Endometrial microvascular endothelial cells (primary cell): ENCODE measurements around the gene KCNQ5. TPM values are rescaled to one million over a fixed set of nuclear protein-coding genes. Genes with fewer than 3 reads are reported as not detected.
"Not testable (repeated sequence)": the region's sequence is repeated elsewhere in the genome, so short reads cannot be mapped to it uniquely, and the experiment has no call there.

Source experiments
- in situ Hi-C: cut with HindIII; loops from 2 replicates; pipeline ENCODE4 v1.10.0; 2017; ENCODE audit warnings: low sequenced_read_pairs, low pct_unique_long_range_greater_than_20kb; ENCODE audit errors: inconsistent ontology term
- total RNA-seq: library from RNA; depleted of rRNA; stranded (reverse); fragments of >200 nt; gene quantifications from one replicate; pipeline ENCODE4 v1.2.3, GENCODE V29; 2015; ENCODE audit errors: inconsistent ontology term

The KCNQ5 gene
- total RNA-seq, 1 donor from 2014 or later: not detected

DNA sequence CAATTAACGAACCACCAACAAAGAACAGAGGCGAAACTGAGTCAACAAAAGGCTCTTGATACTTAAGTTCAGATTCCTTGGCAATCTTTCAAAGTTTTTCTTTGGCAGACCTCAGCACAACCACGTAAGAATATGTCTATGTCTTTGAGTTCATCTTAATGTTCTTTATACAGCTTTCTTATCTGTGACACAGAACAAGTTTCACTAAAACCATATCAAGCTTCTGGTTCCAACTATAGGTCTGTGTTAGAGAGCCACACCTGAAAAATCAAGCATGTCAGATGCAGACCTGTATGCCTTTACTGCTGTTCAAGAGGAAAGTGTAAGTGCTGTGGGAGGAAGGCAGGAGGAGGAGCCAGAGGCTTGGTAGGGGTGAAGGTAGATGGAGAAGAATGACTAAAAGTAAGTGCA is 332.1 kb downstream of the KCNQ5 start:
- in situ Hi-C loops: no loop called here

GRCh38 chr6:72954716-72955115 is 332.9 kb downstream of the KCNQ5 start:
- in situ Hi-C loops: no loop called here

GRCh38 chr6:72955666-72956065 is 333.8 kb downstream of the KCNQ5 start:
- in situ Hi-C loops: no loop called here

DNA sequence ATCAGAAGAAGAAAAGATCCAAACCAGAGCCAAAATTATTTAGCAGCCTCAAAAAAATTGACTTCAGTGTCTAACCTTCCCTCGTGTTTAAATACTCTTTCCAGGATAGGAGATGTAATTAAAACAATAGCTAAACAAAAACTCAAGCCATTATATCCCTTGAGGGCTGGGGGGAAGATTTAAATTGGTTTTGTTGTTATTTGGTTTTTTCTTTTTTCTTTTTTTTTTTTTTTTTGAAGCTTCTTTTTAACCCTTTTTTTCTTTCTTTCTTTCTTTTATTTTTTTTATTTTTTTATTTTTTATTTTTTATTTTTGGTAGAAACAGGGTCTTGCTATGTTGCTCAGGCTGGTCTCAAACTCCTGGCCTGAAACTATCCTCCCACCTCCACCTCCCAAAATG is 334.4 kb downstream of the KCNQ5 start:
- in situ Hi-C loops: no loop called here

DNA sequence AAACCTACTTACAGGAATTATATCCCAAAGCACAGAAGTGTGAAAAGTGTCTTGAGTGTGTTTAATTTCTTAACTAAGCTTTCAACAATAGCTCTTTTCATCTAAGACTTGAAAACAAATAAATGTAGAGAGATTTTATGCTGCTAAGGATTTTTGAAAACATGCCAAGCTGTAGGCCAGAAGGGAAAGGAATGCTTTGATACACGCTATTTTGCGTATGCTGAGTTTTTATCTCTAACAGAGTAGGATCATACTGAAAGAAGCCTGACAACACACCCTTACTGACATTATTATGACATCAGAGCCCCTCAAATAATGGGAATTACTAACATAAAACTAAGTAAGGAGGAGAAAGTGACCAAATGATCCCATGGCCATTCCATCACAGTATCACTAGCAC is 338.0 kb downstream of the KCNQ5 start:
- in situ Hi-C loops: no loop called here

DNA sequence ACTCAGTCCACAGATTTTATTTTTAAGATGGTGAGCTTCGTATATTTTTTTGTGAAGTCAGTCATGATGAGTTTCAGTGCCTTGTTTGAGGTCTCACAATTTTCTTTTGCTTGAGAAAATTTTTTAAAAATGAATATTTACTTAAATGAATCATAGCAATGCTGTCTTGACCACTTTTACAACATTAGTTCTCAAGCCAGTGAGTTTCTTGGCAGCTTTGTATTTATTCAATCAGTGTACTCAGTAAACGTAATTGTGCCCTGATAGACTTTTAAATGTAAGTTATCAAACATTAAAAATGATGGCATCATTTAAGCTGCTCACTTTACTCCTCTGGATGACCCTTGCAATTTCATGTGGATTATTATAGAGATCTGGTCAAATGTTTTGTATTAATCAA is 342.1 kb downstream of the KCNQ5 start:
- in situ Hi-C loops: no loop called here

- in situ Hi-C loops: no loop called here
Measured at GRCh38 chr6:72966628-72967280, 344.9 kb downstream of the KCNQ5 start.

- in situ Hi-C loops: no loop called here
Measured at GRCh38 chr6:72967329-72967728, 345.5 kb downstream of the KCNQ5 start.

- in situ Hi-C loops: no loop called here
Measured at GRCh38 chr6:72968704-72969103, 346.8 kb downstream of the KCNQ5 start.

- in situ Hi-C loops: no loop called here
Measured at GRCh38 chr6:72969666-72970065, 347.8 kb downstream of the KCNQ5 start.

DNA sequence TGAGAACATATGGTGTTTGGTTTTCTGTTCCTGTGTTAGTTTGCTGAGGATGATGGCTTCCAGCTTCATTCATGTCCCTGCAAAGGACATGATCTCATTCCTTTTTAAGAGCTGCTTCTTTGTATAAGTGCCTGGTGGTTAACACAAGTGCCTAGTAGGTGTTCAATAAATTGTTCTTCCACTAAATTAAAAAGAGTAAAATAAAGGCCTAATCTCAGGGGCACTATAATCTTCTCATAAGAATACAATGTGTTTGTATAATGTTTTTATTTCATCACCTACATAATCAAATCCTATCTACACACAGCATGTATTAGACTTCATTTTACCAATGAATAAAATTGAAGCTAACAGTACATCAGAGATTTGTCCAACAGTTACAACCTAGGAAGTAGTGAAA is 350.7 kb downstream of the KCNQ5 start:
- in situ Hi-C loops: no loop called here

DNA sequence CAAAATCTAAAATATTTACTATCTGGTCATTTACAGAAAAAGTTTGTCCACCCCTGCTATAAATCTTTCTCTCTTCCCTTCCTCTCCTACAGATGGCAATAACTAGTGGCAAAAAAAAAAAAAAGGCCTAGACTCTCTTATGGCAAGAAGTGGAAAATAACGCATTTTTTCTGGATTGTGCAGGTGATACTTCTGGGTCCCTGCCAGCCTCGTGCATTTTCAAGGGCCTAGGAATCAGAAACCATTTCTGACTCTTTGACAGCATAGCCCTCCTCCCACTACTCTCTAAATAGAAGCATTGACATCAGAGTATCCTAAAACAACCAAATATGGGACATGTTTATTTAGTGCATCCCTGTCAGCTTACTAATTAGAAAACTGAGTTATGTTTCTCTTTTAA is 352.4 kb downstream of the KCNQ5 start:
- in situ Hi-C loops: no loop called here

DNA sequence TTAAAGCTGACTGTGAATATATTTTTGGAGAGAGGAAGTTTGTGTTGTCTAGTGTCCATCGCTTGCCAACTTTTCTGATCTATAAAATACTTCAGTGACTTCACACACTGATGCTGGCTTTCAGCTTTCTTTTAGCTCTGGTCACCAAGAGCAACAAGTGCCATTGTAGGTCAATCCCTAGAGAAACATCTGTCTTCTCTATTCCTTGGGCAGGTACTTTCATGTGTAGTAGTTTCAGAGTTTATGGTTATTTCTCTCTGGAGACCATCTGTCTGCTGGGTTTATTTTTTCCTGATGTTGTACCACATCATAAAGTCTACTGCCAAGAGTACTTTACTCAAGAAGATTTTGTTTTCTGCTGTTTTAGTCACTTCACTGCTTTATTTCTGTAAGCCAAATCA is 353.5 kb downstream of the KCNQ5 start:
- in situ Hi-C loops: no loop called here

GRCh38 chr6:72976484-72976883 is 354.6 kb downstream of the KCNQ5 start:
- in situ Hi-C loops: no loop called here

GRCh38 chr6:72977114-72977513 is 355.2 kb downstream of the KCNQ5 start:
- in situ Hi-C loops: no loop called here

DNA sequence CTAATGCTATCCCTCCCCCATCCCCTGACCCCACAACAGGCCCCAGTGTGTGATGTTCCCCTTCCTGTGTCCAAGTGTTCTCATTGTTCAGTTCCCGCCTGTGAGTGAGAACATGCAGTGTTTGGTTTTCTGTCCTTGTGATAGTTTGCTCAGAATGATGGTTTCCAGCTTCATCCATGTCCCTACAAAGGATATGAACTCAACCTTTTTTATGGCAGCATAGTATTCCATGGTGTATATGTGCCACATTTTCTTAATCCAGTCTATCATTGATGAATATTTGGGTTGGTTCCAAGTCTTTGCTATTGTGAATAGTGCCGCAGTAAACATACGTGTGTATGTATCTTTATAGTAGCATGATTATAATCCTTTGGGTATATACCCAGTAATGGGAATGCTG is 356.9 kb downstream of the KCNQ5 start:
- in situ Hi-C loops: not testable (repeated sequence)

DNA sequence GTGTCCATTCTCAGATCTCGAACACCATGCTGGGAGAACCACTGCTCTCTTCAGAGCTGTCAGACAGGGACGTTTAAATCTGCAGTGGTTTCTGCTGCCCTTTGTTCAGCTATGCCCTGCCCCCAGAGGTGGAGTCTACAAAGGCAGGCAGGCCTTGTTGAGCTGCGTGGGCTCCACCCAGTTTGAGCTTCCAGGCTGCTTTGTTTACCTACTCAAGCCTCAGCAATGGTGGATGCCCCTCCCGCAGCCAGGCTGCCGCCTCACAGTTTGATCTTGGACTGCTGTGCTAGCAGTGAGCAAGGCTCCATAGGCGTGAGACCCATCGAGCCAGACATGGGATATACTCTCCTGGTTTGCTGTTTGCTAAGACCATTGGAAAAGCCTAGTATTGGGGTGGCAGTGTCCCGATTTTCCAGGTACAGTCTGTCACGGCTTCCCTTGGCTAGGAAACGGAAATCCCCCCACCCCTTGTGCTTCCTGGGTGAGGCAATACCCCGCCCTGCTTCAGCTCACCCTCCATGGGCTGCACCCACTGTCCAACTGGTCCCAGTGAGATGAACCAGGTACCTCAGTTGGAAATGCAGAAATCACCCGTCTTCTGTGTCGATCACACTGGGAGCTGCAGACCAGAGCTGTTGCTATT is 362.4 kb downstream of the KCNQ5 start:
- in situ Hi-C loops: not testable (repeated sequence)

- in situ Hi-C loops: no loop called here
Measured at GRCh38 chr6:72984981-72985665, 363.3 kb downstream of the KCNQ5 start.

DNA sequence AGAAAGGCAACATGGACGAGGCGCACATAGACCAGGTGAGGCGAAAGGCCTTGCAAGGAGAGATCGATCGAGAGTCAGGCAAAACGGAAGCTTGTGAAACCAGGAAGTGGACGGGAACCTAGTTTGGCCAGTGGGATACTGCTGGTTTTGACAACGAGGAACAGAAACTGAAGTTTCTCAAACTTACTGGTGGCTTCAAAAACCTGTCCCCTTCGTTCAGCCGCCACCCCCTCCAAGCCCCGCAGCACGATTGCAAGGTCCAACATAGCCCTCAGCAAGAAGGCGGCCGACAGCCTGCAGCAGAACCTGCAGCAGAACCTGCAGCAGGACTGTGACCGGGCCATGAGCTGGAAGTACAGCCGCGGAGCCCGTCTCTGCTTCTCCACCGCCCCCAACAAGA is 365.4 kb downstream of the KCNQ5 start:
- in situ Hi-C loops: no loop called here

- in situ Hi-C loops: no loop called here
Measured at GRCh38 chr6:72999995-73000394, 378.1 kb downstream of the KCNQ5 start.
